Measurements from ENCODE around the gene MANF. TPM values are rescaled to one million over a fixed set of nuclear protein-coding genes. Genes with fewer than 3 reads are reported as not detected.

The MANF gene
- total RNA-seq (2022; extraction: Qiagen RNA extraction; ENCODE audit: low read depth), result 89.6 to 118 TPM (median 111 TPM) in 5 replicates

DNA sequence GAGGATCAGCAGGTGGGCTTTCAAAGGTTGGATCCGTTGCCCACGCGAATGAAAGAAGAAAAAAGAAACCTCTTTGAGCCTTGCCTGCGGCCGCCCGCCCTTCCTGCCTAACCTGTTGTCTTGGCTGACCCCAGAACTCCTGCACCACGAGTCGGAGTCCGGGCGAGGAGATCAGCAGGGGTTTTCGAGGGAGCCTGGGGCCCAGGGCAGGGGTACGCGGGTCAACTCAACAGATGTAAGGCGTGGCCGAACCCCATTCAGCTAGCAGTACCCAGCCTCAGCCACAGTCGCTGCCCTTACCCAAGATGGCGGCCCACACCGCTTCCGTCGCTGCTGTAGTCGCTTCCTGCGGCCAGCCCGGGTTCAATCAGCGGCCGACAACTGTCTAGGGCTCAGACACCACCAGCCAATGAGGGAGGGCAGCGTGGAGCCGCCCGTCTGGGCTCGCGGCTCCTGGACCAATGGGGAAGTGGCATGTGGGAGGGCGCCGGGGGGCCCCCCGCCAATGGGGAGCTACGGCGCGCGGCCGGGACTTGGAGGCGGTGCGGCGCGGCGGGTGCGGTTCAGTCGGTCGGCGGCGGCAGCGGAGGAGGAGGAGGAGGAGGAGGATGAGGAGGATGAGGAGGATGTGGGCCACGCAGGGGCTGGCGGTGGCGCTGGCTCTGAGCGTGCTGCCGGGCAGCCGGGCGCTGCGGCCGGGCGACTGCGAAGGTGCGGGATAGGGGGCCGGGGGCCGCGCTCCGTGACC, at the start of gene MANF:
TSS of gene MANF (plus strand) at position 566 of the 748 bp plus-strand sequence. CDS start at position 618, 52 bp downstream.

DNA sequence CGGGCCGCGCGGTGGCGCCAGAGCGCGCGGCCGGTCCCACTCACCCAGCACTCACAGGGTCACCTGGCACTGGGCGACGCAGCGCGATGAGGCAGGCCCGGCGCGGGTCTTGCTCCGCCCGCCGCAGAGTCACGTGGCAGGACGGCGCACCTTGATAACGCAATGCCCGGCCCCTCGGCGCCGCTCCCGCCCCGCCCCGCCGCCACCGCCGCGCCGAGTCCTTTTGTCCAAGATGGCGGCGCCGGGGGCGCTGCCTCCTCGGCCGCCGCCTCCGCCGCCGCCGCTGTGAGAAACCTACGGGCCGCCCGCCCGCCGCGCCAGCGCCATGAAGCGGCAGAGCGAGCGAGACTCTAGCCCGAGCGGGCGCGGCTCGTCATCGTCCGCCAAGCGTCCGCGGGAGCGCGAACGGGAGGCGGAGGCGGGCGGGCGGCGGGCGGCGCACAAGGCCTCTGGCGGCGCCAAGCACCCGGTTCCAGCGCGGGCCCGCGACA, 6.0 kb downstream of the MANF start, which contains the start of gene RBM15B:
TSS of gene RBM15B (plus strand) at position 211 of the 491 bp plus-strand sequence. CDS start at position 326, 115 bp downstream.

Other genes with a start within 250 kb of the MANF start
- 16.4 to 20.3 TPM (median 19.2 TPM) in 5 replicates for gene RBM15B, start 6.0 kb downstream of the MANF start, total RNA-seq (2022; extraction: Qiagen RNA extraction; ENCODE audit: low read depth)
- gene DCAF1, start 114.7 kb downstream of the MANF start, total RNA-seq (2022; extraction: Qiagen RNA extraction; ENCODE audit: low read depth), result 11.1 to 13.1 TPM (median 12.9 TPM) in 5 replicates
- 3.1 to 4.5 TPM (median 4.3 TPM) in 5 replicates for gene RAD54L2, start 153.4 kb downstream of the MANF start, total RNA-seq (2022; extraction: Qiagen RNA extraction; ENCODE audit: low read depth)